ENCODE data around the gene KCNH5. TPM values are rescaled to one million over a fixed set of nuclear protein-coding genes. Genes with fewer than 3 reads are reported as not detected.
A peak's percentile ranks its signal among the peaks of the same experiment; 100 is the strongest.
"Not testable (repeated sequence)": the region's sequence is repeated elsewhere in the genome, so short reads cannot be mapped to it uniquely, and the experiment has no call there.

The KCNH5 gene
- polyA plus RNA-seq, 1 donor: not detected

DNA sequence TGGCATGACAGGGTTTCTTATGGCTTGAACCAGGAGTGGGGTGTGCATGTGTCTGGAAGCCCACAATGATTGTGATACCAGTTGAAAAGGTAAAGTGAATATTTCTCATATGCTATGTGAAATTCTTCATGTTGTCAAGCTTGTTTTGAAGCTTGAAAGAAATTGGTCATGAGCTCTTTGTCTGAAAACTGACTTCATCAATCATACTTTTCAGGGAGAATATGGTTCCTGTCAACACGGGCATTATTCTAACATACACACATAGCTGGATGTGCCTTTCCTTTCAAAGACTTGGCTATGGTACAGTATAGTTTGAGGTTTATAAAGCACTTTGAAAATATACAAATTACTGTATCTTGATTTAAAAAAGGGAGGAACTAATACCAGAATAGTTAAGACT lies 158.8 kb downstream of the KCNH5 start:
- no peak for DNase-seq

DNA sequence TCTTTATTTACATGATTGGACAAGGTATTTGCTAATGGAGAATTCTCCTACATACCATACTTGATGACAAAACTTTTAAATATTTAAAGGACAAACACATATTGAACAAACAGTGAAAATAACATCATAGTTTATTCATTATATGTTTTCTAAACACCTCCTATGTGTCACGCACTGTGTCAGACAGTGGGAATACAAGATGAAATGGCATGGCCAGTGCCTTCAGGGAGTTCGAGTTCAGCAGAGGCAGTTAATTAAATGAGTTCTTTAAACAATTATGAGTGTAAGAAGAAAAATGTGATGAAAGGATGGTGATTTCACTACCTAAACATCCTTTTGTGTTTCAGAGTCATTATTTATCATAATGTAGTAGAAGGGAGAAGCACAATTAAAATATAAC lies 159.8 kb downstream of the KCNH5 start:
- no peak for DNase-seq

DNA sequence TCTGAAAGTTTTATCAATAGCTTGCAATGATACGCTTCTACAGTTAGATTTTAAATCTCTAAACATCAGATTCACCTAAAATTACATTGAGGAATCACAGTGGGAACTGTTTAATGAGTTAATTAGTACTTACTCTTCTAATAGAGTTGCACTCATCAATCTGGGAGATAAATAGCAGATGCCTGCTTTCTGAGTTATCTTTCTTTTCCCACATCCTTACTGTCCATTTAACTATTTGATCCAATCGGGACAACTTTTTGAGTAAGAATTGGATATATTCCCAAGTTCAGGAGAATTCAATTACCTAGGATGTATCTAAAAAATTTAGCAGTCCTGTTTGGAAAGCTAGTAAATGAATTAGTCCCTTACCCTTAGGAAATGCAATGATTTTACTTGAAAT lies 162.3 kb downstream of the KCNH5 start:
- no peak for DNase-seq

DNA sequence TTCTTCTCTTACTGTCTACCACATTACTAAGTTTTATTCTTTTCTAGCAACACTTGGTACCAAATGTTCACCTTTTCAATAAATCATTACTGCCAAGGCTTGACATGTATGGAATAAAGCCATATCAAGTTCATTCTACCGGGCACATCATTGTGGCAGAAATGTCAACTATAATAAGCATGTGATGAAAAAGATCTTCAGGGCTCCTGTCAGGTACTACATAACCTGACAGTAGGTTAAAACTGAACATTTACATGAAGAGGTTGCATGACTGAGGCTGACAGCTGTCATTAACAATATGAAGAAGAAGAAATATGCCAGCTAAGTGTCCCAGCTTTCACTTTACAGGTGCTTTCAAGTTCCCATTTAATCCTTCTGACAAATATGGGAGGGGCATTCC lies 178.9 kb downstream of the KCNH5 start:
- no peak for DNase-seq

DNA sequence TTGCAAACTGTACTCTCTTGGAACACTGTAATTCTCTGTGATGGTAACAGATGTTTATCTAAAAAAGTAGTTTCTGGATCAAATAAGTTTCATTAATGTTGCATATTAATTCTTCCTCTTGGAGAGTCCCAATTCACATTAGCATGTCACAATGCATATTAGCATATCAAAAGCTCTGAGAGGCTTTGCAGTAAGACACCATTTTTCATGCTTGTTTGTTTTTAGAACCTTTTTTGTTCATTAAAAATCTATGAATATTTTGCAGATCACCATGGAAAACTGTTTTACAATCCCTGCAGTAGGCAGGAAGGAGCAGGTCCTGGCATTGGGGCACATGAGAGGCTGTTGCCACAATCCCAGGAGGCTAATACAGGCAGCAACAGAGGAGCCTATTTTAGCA lies 180.7 kb downstream of the KCNH5 start:
- DNase-seq: no peak

DNA sequence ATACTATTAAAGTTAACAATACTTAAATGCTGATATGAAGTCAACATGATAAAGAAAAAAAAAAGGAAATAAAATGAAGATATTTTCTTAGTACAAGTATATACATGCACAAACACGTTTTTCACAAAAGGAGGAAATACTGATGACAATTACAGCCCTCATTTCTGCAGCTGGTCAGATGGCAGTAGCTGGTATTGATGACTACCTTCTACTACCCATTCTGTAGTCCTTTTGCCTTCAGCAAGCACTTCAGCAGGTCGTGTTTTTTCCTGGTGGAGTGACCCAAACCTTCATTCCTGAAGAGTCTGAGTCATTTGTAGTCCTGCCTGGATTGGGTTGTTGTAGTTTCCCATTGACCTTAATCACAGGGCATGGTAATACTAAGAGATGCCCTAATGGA lies 187.2 kb downstream of the KCNH5 start:
- DNase-seq: not testable (repeated sequence)

DNA sequence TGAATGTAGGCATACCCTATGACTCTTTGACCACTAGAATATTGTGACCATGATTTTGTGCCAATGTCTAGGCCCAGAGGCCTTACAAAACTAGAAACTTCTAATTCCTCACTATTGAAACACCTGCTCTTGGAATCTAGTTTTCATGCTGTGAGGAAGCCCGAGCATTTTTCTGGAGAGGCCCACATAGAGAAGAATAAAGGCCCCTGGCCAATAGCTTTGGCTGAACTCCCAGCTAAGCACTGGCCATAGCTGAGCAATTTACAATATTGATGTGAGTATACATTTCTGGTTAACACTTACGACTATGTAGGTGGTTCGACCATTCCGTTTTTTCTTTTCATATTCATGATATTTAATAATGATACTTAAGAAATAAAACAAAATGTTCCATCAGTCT lies 190.3 kb downstream of the KCNH5 start:
- peak; percentile 12 for DNase-seq

DNA sequence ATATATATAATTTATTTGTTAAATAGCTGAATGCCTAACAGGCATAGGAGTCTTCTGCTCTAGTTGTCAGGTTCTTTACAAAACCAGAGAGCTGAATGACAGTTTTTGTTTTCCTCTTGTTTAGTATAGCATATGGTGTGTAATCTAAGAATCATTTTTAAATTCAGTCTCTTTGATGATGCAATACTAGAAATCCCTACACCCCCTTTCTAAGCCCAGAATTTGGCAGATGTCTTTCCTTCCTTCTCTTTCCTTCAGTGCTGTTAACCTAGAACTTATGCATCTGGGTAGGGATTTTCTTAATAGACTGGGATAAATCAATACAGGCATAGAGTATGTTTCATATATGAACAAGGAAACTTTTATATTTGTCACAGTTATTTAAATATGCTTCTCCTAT lies 198.1 kb downstream of the KCNH5 start:
- no peak for DNase-seq

DNA sequence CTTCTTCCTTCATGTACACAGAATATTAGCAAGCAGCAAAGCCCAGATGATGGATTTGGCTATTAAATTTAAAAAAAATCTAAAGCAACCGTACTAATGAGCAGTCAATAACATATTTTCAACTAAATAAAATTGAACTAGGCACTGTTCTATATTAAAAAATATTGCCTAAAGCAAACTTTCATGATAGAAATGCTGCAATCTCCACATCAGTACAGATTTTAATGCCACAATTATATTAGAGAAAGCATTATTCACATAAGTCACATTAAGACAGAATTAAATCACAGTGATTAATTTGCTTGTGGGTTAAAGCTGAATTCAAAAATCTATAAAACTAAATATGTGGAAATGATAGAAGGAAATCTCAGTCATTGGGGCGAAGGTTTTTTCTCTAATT lies 200.7 kb downstream of the KCNH5 start:
- DNase-seq: no peak

DNA sequence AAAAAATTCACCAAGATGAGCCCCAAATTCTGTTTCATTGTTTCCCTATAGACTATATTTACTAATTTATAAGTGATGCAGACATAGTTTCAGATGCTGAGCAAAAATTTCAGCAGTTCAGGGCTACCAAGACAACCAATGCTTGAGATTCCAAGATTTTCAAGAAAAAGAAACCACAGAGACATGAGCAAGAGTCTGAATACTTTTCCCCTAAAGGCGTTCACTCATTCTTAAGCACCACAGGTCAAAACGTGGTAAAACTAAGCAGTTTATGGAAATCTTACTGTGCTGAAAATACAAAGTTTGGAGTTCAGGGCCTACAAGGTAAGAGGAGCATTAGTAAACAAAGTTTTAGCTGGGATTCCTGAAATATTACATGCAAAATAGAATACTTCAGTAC lies 221.2 kb downstream of the KCNH5 start:
- DNase-seq: no peak

DNA sequence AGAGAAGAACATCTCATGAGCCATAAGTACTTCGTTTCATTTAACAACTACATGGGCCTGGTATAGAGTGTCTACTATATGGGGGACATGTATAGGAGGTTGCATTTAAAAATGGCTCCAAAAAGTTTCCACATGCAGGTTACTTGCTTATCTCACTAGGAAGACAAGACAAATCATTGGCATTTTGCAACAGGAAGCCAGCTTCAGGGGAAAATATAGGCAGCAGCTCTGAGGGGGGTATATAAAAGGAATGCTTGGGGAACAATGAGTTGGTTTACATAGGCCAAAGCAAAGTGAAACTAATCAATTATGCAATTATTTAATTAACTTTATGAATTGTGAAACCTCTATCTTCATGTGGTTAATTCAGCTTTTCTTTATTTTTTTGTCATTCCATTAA lies 225.3 kb downstream of the KCNH5 start:
- no peak for DNase-seq

DNA sequence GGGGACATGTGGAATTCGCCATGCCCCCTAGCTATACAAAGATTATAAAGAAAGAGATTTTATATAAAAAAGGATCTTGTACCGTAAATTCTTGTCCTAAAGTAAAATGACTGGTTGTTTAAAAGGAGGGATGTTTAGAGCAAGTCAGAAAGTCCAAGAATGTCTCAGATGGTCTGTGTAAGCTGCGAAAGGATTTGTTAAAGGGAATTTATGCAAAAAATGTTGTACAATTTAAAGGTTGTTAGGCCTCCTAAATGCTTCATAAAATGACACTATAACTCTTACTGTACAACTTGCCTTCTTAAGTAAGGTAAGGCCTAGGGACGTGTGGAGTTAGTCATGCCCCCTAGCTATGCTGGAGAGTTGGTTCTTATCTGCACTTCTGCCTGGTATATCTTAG lies 237.6 kb downstream of the KCNH5 start:
- DNase-seq: no peak

DNA sequence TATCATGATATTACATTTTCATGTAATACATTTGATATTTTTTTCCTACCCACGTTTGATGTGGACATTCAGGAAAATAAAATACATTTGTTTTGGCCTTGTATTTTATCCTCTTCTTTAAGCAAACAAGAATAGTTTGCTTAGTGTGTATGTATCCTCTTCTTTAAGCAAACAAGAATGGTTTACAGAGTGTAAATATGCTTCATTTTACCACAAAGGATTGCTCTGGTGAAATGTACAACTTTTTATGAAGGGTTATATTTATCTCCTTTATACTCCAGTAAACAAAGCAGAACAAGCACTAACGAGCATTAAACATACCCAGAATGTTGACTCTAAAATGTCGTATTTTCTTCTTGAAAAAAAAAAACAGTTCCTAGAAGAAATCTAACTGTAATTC lies 244.7 kb downstream of the KCNH5 start:
- no peak for DNase-seq

DNA sequence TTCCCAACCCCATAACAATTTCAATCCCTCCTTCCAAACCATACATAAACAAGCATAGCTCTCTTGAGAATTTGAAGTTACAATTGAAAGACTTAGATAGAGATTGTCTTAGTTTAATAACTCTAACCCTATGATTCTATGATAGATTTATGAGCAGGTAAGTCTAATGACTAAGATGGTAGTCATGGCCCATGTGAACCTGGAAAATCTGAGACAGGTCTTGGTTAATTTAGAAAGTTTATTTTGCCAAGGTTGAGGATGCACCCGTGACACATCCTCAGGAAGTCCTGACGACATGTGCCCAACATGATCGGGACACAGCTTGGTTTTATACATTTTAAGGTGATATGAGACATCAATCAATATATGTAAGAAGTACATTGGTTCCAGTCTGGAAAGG lies 248.8 kb downstream of the KCNH5 start:
- no peak for DNase-seq

DNA sequence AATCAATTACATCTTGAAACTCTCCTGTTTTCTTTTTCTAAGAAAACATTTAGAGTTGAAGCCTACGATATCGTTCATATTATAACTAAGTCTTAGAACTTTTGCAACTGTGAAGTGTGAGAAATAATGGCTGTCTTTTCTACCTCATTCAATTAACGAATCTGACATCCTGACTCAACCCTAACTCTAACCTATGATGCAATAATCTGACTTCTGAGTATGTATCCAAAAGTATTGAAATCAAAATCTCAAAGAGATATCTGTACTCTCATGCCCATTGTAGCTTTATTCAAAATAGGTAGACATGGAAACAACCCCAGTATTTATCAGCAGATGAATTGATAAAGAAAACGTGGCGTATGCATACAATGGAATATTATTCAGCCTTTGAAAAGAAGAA lies 252.7 kb downstream of the KCNH5 start:
- no peak for DNase-seq

DNA sequence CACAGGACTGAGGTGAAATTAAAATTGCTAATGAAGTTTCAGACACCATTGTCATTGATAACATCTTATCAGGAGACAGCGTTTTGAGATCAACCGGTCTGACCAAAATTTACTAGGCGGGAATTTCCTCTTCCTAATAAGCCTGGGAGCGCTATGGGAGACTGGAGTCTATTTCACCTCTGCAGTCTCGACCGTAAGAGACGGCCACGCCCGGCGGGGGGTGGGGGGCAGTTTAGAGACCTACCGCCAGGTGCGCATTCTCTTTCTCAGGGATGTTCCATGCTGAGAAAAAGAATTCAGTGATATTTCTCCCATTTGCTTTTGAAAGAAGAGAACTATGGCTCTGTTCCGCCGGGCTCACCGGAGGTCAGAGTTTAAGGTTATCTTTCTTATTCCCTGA lies 263.9 kb downstream of the KCNH5 start:
- DNase-seq: not testable (repeated sequence)

DNA sequence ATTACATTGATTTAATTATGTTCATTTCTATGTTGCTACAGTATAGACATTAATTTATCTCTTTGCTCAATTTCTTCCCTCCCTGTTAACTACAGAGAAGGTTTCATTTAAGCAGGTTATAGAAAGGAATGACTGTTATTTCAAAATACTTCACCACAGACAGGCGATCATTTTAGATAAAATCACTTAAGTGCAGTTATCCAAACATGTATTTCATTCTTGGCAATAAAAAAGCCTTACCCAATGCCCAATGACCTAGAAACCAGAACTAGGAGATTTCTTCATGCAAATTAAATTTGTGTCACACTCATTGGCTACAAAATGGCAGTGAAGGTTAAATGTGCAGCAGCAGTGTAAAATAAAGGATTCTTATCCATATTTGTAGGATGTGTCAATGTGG lies 266.4 kb downstream of the KCNH5 start:
- DNase-seq: no peak

DNA sequence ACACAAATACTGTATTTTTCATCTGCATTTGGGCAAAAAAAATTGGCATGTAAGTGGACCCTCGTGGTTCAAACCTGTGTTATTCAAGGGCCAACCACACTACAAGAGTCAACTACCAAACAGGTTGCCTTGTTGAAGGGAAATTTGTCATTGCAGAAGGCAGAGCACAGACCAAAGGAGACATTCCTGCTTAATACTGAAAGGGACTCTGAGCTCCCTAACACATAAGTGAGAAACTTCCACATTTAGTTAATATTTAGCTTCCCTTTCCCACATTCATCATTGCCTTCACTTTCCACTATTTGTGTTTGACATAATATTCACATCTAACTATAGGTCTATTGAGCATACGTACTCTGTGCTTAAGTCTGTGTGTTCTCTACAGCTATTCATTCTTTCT lies 266.9 kb downstream of the KCNH5 start:
- no peak for DNase-seq

DNA sequence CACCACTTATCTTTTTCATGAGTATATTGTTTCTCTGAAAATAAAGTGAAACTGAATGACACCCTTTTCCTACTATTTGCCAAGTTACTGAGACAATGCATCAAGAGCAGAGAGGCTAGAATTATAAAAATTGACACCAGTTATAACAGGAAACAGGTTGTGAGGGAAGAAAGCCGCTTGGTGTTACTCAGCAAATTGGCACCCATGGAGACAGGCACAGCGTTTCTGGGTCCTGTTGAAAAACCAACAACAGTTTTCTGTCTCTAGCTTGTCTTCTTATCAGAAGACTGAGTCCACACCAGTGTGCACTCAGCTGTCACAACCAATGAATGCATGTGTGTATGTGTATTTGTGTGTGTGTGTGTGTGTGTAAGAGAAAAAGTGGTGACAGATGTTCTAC lies 267.7 kb downstream of the KCNH5 start:
- no peak for DNase-seq

DNA sequence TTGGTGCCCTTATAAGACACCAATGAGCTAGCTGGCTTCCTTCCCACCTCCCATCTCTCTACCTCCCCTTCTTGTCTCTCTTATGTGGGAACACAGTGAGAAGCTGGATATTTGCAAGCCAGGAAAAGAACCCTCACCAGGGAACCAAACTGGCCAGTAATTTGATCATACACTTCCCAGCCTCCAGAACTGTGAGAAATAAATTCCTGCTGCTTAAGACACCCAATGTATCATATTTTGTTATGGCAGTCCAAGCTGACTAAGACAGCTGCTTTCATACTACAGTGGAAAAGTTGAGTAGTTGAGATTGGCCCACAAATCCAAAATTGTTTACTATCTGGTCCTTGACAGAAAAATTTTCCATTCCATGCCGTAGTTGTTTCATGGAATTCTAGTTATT lies 269.0 kb downstream of the KCNH5 start:
- DNase-seq: no peak

DNA sequence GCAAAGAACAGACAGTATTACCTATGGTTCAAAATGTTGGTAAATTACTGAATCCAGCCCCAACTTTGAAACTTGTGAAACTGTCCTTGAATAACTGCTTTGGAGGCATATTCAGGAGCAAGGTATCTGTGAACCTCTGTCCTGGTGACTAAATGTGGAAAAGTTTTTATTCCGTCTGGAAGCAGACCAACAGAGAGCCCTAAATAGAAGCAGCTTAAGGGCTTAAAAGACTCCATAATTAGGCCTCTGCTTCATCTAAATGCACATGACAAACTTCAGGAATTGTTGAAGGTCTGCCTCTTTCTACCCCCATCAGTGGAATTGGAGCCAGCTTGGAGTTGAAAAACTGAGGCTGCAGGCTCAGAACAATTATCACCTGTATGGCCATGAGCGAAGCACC lies 276.5 kb downstream of the KCNH5 start:
- no peak for DNase-seq

DNA sequence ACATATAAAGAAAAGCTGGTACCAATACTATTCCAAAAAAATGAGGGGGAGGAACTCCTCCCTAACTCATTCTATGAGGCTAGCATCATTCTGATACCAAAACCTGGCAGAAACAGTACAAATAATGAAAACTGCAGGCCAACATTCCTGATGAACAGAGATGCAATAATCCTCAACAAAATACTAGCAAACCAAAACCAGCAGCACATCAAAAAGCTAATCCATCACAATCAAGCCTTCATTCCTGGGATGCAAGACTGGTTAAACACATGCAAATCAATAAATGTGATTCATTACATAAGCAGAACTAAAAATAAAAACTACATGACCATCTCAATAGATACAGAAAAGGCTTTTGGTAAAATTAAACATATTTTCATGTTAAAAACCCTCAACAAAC lies 281.3 kb downstream of the KCNH5 start:
- no peak for DNase-seq

DNA sequence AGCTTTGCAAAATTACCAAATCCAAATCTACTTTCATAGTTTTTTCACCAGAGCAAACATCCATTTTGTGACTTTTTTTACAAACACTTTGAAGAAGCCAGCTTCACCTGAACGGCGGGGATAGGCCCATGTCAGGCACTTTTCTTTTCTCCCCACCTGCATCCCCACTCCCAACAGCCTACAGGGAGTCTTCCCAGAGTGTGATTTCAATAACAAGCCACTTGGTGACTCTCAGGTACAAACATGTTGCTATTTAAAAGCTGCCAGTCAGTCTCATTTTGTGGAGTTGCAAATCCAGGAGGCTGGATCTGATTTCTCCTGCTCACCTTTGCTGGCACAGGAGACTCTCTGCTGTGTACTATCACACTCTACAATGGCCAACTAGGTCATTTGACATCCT lies 285.5 kb downstream of the KCNH5 start:
- DNase-seq: no peak

DNA sequence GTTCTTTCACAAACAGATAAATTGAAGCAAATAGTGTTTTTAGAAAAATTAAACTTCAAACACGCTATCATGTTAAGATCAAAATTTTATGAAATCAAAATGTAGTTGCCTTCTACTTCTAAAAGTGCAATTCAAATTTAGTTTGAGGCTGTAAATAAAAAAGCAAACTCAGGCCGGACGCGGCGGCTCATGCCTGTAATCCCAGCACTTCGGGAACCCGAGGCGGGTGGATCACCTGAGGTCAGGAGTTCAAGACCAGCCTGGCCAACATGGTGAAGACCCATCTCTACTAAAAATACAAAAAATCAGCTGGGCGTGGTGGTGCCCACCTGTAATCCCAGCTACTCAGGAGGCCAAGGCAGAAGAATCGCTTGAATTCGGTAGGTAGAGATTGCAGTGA lies 298.4 kb downstream of the KCNH5 start:
- not testable (repeated sequence) for DNase-seq

DNA sequence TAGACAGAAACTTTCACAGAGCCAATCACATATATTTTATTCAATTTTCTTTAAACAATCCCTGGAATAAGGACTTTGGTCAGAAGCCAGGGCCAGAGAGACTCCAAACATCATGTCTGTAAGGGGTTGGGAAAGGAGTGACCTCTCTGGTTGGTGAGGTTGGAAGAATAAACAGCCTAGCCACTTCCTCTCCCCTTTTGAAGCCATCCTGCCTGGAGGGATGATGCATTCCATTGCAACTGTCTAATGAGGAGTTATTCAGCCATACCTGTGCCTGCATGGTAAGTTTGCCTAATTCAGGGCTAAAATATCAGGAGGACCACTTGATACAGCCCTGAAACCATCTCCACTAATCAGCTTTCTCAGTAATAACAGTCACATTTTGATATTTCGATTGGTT lies 299.8 kb downstream of the KCNH5 start:
- no peak for DNase-seq

DNA sequence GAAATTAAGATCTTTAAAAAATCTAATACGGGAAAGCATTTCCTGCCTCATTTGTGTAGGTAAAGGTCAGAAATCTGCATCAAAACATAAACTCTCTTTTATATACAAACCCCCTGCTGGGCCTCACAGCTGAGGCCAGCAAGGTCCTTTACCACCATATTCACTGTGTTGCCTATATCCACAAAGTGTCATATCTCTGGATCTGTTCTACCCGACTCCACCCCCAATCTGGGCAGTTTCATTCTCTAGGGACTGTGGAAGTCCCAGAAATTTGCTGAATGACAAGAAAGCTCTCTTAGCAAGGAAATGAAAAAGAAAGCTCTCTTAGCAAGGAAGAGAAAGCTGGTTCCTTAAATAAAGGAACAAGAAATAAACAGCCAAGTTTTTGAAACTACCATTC lies 301.7 kb downstream of the KCNH5 start:
- DNase-seq: no peak
